CD4-positive, alpha-beta T cell treated with Interleukin-2 at 100 ng/mL for 4 hours (primary cell): ENCODE results near the gene BICC1.

ENCODE experiments used
- DNase-seq: peaks from one replicate; pipeline ENCODE4 v3.0.0-alpha.2; 2020; ENCODE audit warnings: low spot score

The BICC1 gene

DNA sequence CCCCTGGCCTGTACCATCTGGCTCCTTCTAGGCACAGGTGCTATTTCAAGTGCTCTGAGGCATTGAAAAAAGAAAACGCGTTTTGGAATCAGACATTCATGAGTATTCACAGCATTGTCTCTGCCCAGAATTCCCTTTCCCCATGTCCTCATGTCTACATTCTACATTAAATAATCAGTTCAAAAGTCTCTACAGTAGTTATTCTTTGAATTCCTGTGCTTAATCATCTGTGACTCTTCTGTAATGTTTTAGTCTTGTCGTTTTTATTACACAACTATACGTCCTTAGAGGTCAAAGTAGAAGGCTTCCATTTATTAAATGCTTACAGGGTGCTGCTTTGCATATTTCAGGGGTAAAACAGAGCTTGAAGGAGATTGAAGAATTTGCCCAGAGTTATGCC is 95.7 kb downstream of the BICC1 start:
- no peak for DNase-seq

- DNase-seq = no peak
Observed at GRCh38 chr10:58608826-58609531, 96.3 kb downstream of the BICC1 start.

- no peak for DNase-seq
Observed at GRCh38 chr10:58609532-58610150, 97.0 kb downstream of the BICC1 start.

- DNase-seq = no peak
Observed at GRCh38 chr10:58615237-58615935, 102.7 kb downstream of the BICC1 start.

- no peak for DNase-seq
Observed at GRCh38 chr10:58618158-58618676, 105.5 kb downstream of the BICC1 start.

DNA sequence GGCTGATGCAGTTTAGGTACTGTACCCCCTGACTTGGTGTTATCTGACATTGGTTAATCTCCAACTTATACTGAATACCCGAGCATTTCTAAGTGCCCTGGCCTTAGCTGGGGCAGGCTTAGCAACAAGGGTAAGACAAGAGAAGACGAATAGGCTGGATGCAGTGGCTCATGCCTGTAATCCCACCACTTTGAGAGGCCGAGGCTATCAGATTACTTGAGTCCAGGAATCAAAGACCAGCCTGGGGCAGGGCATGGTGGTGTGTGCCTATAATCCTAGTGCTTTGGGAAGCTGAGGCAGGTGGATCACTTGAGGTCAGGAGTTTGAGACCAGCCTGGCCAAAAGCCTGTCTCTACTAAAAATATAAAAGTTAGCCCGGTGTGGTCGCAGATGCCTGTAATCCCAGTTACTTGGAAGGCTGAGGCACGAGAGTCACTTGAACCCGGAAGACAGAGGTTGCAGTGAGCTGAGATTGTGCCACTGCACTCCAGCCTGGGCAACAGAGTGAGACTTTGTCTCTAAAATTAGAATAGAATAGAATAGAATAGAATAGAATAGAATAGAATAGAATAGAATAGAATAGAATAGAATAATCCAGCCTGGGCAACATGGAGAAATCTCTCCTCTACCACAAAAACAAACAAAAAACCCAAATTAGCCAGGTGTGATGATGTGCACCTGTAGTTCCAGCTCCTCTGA is 108.9 kb downstream of the BICC1 start:
- no peak for DNase-seq

DNA sequence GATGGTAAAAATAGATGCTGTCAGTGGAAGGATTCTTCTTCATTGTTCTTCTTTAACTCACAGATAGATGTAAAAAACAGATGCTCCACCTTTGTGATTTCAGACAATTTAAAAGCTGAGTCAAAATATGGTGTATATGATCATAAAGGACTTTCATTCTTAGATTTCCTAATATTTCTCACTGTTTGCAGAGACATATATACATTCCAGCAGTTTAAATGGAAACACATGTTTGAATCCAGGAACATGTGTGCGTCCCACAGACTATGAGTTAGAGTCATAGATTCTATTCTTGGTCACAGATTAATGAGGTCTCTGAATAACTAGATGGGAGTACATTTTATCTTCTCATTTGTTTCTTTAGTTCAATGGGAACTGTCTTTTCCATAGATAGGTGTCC is 109.6 kb downstream of the BICC1 start:
- DNase-seq = no peak

GRCh38 chr10:58625070-58625469 is 112.4 kb downstream of the BICC1 start:
- no peak for DNase-seq

GRCh38 chr10:58627392-58627791 is 114.7 kb downstream of the BICC1 start:
- DNase-seq = no peak

DNA sequence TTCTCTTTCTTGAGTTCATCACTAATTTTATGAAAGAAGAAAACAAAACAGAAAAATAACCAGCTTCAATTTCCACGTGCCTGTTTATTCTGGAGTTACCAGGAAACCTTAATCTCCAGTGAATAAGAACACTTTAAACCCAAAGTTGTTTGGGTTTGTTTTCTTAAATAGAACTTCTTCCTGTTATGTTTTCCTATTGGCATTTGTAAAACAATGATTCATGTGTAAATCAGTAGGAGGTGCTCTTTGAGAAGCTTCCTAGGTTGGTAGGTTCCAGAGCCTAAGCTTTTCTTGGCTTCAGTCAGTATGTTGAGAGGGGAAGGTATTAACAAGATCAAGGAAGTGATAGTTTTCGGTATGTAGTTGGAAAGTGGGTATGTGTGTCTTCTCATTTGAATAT is 119.0 kb downstream of the BICC1 start:
- no peak for DNase-seq

- DNase-seq = no peak
Observed at GRCh38 chr10:58632216-58632615, 119.5 kb downstream of the BICC1 start.

GRCh38 chr10:58637352-58637751 is 124.7 kb downstream of the BICC1 start:
- no peak for DNase-seq

DNA sequence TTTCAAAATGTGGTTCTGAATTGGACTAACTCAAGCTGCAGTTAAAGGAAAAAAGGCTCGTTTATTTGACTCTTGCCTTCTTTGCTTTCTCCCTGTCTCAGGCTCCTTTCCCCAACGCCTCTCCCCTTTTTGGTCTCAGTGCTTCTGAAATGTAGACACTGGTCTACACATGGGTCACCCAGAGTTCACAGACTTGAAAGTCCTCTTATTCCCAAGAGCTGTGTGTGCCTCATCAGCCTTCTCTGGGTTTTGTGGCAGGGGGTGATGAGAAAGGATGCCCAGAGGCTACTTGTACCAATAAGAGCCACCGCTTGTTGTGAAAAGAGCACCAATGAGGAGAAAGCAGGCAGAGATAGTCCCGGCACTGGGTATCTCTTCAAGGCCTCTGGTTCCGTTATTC is 125.7 kb downstream of the BICC1 start:
- no peak for DNase-seq

DNA sequence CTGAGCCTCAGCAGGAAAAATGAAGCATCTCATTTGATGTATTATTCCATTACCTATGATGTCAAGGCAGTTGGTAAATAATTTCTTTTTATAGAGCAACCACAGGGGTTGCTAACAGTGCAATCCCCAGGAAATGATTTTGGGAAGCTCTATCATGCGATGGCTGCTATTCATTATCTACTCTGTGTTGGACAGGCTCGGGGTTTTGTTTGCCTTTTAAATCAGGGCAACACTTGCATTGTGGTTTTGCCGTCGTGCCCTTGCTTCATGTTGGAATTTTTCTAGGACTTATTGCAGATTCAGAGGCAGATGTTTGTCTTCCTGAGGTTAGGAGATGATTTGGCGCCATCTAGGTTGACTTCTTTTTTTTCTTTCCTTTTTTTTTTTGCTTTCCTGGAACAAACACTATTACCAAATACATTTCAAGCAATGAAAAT is 128.4 kb downstream of the BICC1 start:
- no peak for DNase-seq

DNA sequence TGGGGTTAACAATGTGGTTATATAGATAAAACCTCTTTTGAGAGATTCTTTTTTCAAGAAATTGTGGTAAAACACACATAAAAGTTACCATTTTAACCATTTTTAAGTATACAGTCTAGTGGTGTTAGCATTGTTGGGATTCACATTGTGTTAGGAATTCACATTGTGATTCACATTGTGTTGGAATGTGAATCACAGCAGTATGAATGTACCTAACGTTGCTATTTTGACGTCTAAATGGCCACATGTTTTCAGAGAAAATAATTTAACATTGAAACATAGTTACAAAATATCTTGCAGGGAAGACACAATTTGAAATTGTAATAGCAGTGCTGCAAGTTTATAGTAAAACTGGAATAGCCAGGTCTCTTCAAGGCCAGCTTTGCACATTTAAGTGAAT is 129.0 kb downstream of the BICC1 start:
- DNase-seq = no peak

DNA sequence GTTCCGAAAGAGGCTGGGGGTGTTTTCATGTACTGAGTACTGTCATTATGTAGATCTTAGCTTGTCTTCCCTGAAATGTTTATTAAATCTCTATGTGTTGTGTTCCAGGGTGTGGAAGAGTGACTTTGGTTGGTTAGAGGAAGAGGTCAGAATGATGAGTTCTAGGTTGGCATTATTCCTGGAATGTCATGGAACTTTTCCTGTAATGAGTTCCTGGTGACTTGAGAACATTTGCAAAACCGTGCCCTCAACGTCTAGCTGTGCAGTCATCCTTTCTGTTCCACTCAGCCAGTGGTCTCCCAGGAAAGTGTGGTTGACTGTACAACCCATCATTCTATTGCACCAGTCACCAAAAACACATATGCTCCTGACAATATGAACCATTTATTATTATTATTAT is 129.6 kb downstream of the BICC1 start:
- DNase-seq = no peak

DNA sequence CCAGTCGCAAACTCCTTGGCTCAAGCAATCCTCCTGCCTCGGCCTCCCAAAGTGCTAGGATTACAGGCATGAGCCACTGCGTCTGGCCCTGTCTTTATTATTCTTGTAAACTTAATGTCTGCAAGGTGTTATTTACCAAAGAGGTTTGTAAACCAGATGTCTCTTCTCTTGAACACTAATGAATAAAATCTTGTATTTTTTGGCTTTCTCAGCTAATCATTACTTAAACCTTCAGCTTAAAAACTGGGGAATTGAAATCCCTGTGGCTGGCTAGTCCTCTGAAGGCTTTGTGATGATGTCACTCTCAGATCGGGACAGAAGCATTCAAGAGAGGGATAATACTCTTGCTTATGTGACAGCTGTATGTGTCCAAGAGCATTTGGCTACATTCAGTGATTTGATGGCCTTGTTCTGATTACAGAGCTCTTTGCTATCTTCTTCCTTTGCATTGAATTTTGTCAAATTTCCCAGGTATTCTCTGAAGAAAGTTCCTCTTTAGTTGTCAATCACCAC is 130.3 kb downstream of the BICC1 start:
- DNase-seq = no peak

DNA sequence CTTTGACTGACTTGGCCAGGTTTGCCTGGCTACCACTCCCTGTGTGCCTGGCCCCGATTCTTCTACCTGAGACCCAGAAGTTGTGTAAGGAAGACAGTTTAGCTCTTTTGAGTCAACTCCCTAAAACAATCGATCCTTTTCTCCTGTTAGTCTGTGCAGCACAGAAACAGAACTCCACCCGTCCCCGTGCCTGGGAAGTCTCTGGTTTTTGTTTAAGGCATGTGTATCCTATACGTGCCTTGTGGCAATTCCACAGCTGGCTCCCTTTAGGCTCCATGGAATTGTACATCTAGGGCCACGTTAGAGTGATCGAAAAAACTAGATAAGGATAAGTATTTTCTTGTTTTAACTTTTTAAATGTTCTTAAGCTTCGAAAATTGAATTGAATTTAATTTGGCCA is 131.6 kb downstream of the BICC1 start:
- DNase-seq = no peak

GRCh38 chr10:58645416-58646146 is 132.9 kb downstream of the BICC1 start:
- DNase-seq = no peak

DNA sequence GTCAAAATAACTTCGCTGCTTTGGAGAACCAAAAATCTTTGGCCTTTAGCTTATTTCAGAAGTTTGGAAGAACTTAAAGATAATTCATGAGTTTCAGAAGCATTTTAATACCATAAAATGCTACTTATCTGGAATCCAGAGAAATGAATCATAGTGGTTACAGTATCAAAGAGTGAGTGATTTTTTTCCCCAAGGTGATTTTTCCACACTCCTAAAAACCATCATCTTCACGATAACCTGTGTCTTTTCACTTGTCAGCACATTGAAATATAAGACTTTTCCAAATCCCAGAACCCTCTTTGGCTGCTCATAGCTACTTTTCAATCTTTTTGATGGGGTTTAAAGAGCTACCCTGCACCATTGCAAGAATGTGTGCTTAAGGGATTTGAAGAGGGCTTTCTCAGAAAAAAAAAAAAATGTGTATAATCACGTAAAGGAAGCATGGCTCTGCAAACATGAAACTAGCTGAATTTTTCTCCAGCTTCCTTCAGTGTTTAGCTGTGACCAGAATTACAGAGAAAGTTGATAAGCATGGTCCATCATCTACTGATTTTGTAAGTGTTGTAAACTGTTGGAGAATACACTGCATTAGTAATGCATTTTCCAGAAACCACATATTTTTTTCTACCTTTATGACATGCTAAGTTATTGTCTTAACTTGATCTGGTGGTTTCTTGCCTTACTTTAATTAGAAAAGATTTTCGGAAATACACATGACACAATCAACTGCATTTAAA is 134.9 kb downstream of the BICC1 start:
- DNase-seq = no peak

DNA sequence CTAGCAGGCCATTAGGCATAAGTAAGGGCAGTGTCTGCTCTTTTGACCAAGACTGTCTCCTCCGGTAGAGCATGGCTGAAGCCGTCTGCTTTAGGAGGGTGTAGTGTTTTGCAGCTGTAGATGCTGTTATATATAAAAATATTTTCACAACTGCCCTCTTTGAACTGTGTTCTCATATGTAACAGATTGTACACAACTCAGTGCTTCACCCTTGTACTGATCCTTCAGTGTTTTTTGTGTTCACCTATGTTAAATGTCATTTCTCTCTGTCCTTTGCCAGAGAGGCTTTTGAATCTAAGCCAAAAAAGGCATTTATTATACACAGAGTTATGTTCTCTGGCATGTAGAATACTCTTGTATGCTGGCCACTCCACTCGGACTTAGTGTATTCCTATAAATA is 135.5 kb downstream of the BICC1 start:
- DNase-seq = no peak
